COR-L47 (cell line): ENCODE results near the gene AKR1D1.
"Not testable (repeated sequence)": the region's sequence is repeated elsewhere in the genome, so short reads cannot be mapped to it uniquely, and the experiment has no call there.

Source experiments
- DNase-seq: peaks from one replicate; lab custom pipeline; 2025; lab: John Stamatoyannopoulos, UW

AKR1D1 gene

GRCh38 chr7:138076196-138076595, at the start of gene AKR1D1:
Gene AKR1D1 (plus strand): TSS chr7:138076459. CDS start chr7:138076519, 60 bp downstream.
- DNase-seq, result no peak

GRCh38 chr7:138027100-138027499, 49.2 kb upstream of the AKR1D1 start:
- DNase-seq, result no peak

GRCh38 chr7:138029126-138029525, 47.1 kb upstream of the AKR1D1 start:
- no peak for DNase-seq

GRCh38 chr7:138029941-138030340, 46.3 kb upstream of the AKR1D1 start:
- no peak for DNase-seq

GRCh38 chr7:138030679-138031351, 45.4 kb upstream of the AKR1D1 start:
- DNase-seq, result no peak

GRCh38 chr7:138032186-138032585, 44.1 kb upstream of the AKR1D1 start:
- DNase-seq, result no peak

- no peak for DNase-seq
Measured at GRCh38 chr7:138032770-138033169, 43.5 kb upstream of the AKR1D1 start.

- DNase-seq, result no peak
Measured at GRCh38 chr7:138033241-138033640, 43.0 kb upstream of the AKR1D1 start.

GRCh38 chr7:138036135-138036534, 40.1 kb upstream of the AKR1D1 start:
- DNase-seq, result no peak

- not testable (repeated sequence) for DNase-seq
Measured at GRCh38 chr7:138040063-138040462, 36.2 kb upstream of the AKR1D1 start.

- DNase-seq, result no peak
Measured at GRCh38 chr7:138044897-138045296, 31.4 kb upstream of the AKR1D1 start.

- DNase-seq, result no peak
Measured at GRCh38 chr7:138047907-138048306, 28.4 kb upstream of the AKR1D1 start.

- no peak for DNase-seq
Measured at GRCh38 chr7:138049505-138050116, 26.6 kb upstream of the AKR1D1 start.

GRCh38 chr7:138051712-138052247, 24.5 kb upstream of the AKR1D1 start:
- DNase-seq, result not testable (repeated sequence)

- DNase-seq, result no peak
Measured at GRCh38 chr7:138052696-138053095, 23.6 kb upstream of the AKR1D1 start.

GRCh38 chr7:138055698-138056097, 20.6 kb upstream of the AKR1D1 start:
- not testable (repeated sequence) for DNase-seq

GRCh38 chr7:138063400-138063799, 12.9 kb upstream of the AKR1D1 start:
- no peak for DNase-seq

GRCh38 chr7:138064856-138065357, 11.4 kb upstream of the AKR1D1 start:
- DNase-seq, result no peak

GRCh38 chr7:138065827-138066226, 10.4 kb upstream of the AKR1D1 start:
- DNase-seq, result no peak

- no peak for DNase-seq
Measured at GRCh38 chr7:138066954-138067394, 9.3 kb upstream of the AKR1D1 start.

GRCh38 chr7:138067774-138068173, 8.5 kb upstream of the AKR1D1 start:
- DNase-seq, result no peak

- no peak for DNase-seq
Measured at GRCh38 chr7:138070908-138071307, 5.4 kb upstream of the AKR1D1 start.

GRCh38 chr7:138072726-138073125, 3.5 kb upstream of the AKR1D1 start:
- DNase-seq, result no peak
